ENCODE data around the gene ZBTB26.

- TF ChIP-seq CTCF (IDR thresholded peaks at IDR 0.05) (no peak), EP300 (IDR thresholded peaks at IDR 0.05) (no peak)
These were observed 17.0 kb upstream of the ZBTB26 start for GRCh38 chr9:122948313-122948712.
